BJ (cell line): ENCODE measurements around the gene CLK1. TPM values are rescaled to one million over a fixed set of nuclear protein-coding genes. Genes with fewer than 3 reads are reported as not detected.

ENCODE experiments used
- CTCF ChIA-PET: fragments of 350-600 bp; formaldehyde crosslinking; extraction: SDS; loops from one replicate; lab custom pipeline; 2021; ENCODE audit warnings: antibody characterized with exemption, inconsistent platforms; lab: Yijun Ruan, JAX
- POLR2A ChIA-PET: fragments of 300-600 bp; sonication (Branson Sonifier 250); formaldehyde crosslinking; extraction: SDS; loops from one replicate; lab custom pipeline; 2021; ENCODE audit warnings: antibody characterized with exemption; lab: Charles Lee
- DNase-seq: peaks from one replicate; pipeline ENCODE4 v3.0.0-alpha.2; 2011; ENCODE audit warnings: low read depth
- H3K27me3 ChIP-seq: 2 replicates; pipeline ENCODE4 v1.6.0; 2011; ENCODE audit warnings: low read length; ENCODE audit not compliant: control insufficient read depth, insufficient read depth
- H3K36me3 ChIP-seq: 2 replicates; pipeline ENCODE4 v1.5.1; 2011; ENCODE audit warnings: low read length; ENCODE audit not compliant: control insufficient read depth, insufficient read depth
- H3K4me3 ChIP-seq: 2 replicates; pipeline ENCODE4 v1.5.1; 2011; ENCODE audit warnings: low read depth, mild to moderate bottlenecking, control low read depth, low read length
- polyA plus RNA-seq: library from polyadenylated mRNA; depleted of rRNA; stranded (reverse); fragments of >200 nt; gene quantifications from 2 replicates; pipeline ENCODE4 v1.2.3, GENCODE V29; 2011
- TF ChIP-seq, protein P1 (sequence below): IDR thresholded peaks from 2 replicates; pipeline ENCODE4 v1.5.1; 2011; ENCODE audit warnings: low read depth, mild to moderate bottlenecking, control low read depth, inconsistent platforms, low read length, moderate library complexity; ENCODE audit not compliant: insufficient read depth

CLK1 gene
- polyA plus RNA-seq, 1 experiment = 35.9 TPM

DNA sequence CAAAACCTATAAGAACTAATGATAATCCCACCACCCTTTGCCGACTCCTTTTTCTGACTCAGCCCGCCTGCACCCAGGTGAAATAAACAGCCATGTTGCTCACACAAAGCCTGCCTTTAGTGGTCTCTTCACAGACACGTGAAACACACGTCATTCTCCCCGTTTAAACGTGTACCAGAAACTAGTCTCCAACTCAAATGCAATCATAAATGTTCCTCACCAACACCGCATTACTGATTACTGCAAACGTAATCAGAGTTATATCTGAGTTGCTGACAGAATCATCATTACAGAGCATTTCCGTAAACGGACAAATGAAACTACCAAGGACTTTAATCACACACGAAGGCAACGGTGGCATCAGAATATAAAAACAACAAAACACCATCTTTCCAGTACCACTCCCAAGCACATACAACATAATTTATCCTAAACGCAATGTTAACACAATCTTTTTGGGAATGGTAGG lies 1.9 kb downstream of the CLK1 start:
- ChIA-PET CTCF (no interaction called here), POLR2A (no interaction called here)
- peak overlapping the region; percentile 86 for H3K4me3 ChIP-seq
- H3K36me3 ChIP-seq = peaks cover 8% of the 10 kb centered on the region; the same call in 1 of the 2 replicates
- H3K27me3 ChIP-seq = no peaks in the 10 kb centered on the region
- DNase-seq = no peak
- TF ChIP-seq, protein P1, sequence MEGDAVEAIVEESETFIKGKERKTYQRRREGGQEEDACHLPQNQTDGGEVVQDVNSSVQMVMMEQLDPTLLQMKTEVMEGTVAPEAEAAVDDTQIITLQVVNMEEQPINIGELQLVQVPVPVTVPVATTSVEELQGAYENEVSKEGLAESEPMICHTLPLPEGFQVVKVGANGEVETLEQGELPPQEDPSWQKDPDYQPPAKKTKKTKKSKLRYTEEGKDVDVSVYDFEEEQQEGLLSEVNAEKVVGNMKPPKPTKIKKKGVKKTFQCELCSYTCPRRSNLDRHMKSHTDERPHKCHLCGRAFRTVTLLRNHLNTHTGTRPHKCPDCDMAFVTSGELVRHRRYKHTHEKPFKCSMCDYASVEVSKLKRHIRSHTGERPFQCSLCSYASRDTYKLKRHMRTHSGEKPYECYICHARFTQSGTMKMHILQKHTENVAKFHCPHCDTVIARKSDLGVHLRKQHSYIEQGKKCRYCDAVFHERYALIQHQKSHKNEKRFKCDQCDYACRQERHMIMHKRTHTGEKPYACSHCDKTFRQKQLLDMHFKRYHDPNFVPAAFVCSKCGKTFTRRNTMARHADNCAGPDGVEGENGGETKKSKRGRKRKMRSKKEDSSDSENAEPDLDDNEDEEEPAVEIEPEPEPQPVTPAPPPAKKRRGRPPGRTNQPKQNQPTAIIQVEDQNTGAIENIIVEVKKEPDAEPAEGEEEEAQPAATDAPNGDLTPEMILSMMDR = no peak

DNA sequence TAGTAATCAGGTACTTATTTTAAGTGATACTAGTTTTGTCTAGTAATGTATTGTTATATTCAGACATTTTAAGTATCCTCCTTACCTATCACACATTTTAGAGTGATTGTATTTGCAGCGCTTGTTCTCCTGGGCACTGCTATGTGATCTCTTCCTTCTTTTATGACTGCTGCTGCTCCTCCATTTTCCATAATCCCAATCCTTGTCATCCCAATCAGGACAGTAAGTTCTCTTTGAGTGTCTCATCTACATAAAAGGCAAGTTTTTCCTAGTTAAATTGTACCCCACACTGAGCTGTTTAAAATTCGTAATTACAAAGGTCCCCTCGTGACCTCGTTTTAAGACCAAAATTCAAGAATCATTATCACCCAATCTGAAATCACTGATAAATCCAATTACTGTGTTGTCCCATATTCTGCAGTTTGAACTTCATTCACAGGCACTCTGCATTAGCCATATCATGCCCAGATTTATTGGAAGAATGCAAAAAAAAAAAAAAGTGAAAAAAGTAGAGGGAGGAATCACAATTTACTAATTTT lies 2.8 kb downstream of the CLK1 start:
- H3K4me3 ChIP-seq = peak overlapping the region; percentile 86
- ChIA-PET CTCF (no interaction called here), POLR2A (no interaction called here)
- DNase-seq = no peak
- peaks cover 12% of the 10 kb centered on the region for H3K36me3 ChIP-seq
- no peaks in the 10 kb centered on the region for H3K27me3 ChIP-seq
- TF ChIP-seq, protein P1 = no peak

DNA sequence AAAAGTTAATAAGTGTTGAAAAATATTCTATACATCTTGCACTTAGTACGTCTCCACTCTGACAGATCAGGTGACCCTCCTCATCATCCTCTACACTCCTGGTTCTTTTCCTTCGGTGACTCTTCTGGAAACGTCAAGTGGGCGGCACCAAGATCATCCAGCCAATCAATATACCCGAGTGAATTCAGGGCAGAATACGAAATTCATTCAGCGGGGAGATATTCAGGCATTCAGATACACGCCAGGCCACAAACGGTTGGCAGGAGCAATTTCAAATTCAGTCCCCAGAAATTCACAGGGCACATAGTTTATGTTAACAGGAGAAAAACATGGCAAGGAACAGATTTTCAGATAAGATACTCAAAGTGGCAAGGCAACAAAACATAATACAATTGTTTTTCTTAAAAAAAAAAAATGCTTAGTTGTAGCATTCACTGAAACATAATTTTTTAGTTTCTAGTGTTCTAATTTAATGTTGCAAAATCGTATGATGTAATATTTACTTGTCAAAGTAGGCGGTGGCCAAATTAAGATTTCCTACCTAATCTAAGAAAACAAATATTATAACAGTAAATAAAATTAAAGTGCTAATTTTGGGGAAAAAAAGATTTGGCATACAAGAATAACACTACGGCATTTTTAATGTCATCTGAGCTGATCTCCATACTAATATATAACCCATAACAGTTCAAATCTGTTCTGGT lies 4.2 kb downstream of the CLK1 start:
- Histone ChIP-seq H3K4me3 (peak overlapping the region; percentile 4; the same call in 1 of the 2 replicates), H3K27me3 (no peaks in the 10 kb centered on the region), H3K36me3 (peaks cover 13% of the 10 kb centered on the region)
- TF ChIP-seq, protein P1 = no peak
- ChIA-PET POLR2A (no interaction called here), CTCF (interaction anchor here (1.2 kb wide), 1 partner anchor 147 kb away, joined by 4 read pairs; no protein-coding TSS in a partner anchor)
- no peak for DNase-seq

DNA sequence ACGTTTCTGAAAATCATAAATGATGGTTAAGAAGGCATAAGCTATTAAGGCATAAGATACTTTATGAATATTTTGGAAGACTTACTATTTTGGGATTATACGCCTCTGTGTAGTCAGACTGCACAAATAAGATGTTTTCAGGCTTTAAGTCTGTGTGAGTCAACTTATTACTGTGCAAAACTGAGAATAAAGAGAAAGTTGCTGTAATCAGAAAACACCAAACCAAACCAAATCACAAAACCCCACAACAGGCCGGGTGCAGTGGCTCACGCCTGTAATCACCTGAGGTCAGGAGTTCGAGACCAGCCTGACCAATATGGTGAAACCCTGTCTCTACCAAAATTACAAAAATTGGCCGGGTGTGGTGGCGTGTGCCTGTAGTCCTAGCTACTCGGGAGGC lies 7.7 kb downstream of the CLK1 start:
- DNase-seq = no peak
- Histone ChIP-seq H3K4me3 (no peak overlapping the region), H3K36me3 (peaks cover 24% of the 10 kb centered on the region), H3K27me3 (no peaks in the 10 kb centered on the region)
- TF ChIP-seq, protein P1 = no peak
- ChIA-PET POLR2A (no interaction called here), CTCF (interaction anchor here (0.9 to 1.2 kb wide), 2 partner anchors 15 to 42 kb away, joined by 3 to 4 read pairs; no protein-coding TSS in a partner anchor)

DNA sequence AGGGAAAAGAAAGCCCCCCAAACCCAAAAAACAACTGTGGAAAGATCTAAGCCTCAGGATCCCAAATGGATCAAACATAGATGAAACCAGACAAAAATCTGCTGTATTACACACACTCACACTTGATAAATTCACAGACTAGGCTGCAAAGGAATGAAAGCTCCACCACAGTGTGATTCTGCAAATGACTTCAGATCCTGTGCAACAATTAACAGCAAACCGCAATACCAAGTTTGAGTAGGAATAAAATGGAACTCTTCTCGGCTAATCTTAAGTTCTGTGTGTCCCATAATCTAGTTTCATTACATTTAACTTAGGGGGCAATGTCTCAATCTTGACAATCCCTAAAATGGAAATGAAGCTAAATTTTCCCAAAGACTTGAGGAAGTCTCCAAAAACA lies 11.9 kb downstream of the CLK1 start:
- peaks cover 16% of the 10 kb centered on the region for H3K36me3 ChIP-seq

More for the DNA sequence above, 11.9 kb downstream of the CLK1 start:
- no peak overlapping the region for H3K4me3 ChIP-seq
- no peak for DNase-seq
- H3K27me3 ChIP-seq = no peaks in the 10 kb centered on the region
- ChIA-PET POLR2A (no interaction called here), CTCF (no interaction called here)
- TF ChIP-seq, protein P1 = no peak
